ENCODE results near the gene ATP1A1.

DNA sequence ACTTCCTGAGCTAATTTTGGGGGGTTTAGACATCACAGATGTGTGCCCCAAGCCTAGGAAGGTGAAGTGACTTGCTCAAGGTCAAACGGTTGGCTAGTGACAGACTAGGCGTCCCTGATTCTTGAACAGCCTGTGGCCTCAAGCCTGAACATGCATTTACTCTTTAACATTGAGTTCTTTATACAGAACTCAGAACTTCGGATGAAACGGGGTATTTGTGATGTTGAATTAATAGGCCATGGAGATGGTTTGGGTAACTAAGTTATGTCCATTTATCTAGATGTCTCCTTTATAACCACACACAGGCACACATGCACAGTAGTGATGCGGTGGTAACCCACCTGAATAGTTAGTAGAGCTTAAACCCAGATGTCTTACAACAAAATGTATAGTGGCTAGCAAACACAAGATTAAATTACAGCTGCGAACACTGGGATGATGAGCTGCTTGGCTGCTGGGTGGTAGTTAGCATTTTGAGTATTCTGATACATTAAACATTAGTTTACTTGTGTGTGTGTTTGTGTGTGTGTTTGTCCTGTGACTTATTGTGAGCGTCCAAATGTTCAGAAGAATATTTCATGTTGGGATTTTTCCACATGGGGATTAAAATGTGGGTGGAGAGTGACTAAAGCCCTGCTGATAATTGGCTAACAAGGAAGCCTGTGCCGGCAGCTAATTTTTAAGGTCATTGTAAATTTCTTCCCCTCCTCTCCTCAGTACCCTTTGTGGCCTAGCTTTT, 2.3 kb downstream of the ATP1A1 start:
- TF ChIP-seq, protein P1, sequence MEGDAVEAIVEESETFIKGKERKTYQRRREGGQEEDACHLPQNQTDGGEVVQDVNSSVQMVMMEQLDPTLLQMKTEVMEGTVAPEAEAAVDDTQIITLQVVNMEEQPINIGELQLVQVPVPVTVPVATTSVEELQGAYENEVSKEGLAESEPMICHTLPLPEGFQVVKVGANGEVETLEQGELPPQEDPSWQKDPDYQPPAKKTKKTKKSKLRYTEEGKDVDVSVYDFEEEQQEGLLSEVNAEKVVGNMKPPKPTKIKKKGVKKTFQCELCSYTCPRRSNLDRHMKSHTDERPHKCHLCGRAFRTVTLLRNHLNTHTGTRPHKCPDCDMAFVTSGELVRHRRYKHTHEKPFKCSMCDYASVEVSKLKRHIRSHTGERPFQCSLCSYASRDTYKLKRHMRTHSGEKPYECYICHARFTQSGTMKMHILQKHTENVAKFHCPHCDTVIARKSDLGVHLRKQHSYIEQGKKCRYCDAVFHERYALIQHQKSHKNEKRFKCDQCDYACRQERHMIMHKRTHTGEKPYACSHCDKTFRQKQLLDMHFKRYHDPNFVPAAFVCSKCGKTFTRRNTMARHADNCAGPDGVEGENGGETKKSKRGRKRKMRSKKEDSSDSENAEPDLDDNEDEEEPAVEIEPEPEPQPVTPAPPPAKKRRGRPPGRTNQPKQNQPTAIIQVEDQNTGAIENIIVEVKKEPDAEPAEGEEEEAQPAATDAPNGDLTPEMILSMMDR (IDR thresholded peaks at IDR 0.05 in 4 of 5, conservative IDR thresholded peaks at IDR 0.05 in 1 of 5) = no peak
- no peak for TF ChIP-seq POLR2A (IDR thresholded peaks at IDR 0.05)

Data from gastrocnemius medialis (tissue), 4 donors.